GM13977 (cell line): Measurements from ENCODE around the gene YWHAG.

Experiments
- DNase-seq: peaks from one replicate; pipeline ENCODE4 v3.0.0; 2012; ENCODE audit warnings: low spot score
- CTCF ChIP-seq: IDR thresholded peaks from 2 replicates; pipeline ENCODE4 v1.5.1; 2012; ENCODE audit warnings: mild to moderate bottlenecking, control low read depth; ENCODE audit not compliant: insufficient read depth; ENCODE audit errors: extremely low read depth, missing control alignments
- in situ Hi-C: fragments of 300-500 bp; cut with MboI; formaldehyde crosslinking; loops from one replicate; pipeline ENCODE4 v1.12.0; 2022; ENCODE audit warnings: low sequenced_read_pairs, low pct_unique_long_range_greater_than_20kb, mixed read lengths, inconsistent platforms; ENCODE audit not compliant: unreplicated experiment

YWHAG gene

GRCh38 chr7:76332078-76332477, 26.7 kb downstream of the YWHAG start:
- no peak for DNase-seq
- in situ Hi-C loops = no loop called here
- no peak for TF ChIP-seq CTCF

GRCh38 chr7:76330673-76331072, 28.1 kb downstream of the YWHAG start:
- no peak for DNase-seq
- in situ Hi-C loops = no loop called here
- no peak for TF ChIP-seq CTCF

- in situ Hi-C loops = no loop called here
- no peak for DNase-seq
- TF ChIP-seq CTCF = no peak
Measured at GRCh38 chr7:76330261-76330660, 28.5 kb downstream of the YWHAG start.

- no peak for DNase-seq
Measured at GRCh38 chr7:76329479-76329878, 29.3 kb downstream of the YWHAG start.

GRCh38 chr7:76328389-76328788, 30.4 kb downstream of the YWHAG start:
- no peak for TF ChIP-seq CTCF
- no peak for DNase-seq
- in situ Hi-C loops = no loop called here

More at GRCh38 chr7:76329479-76329878, 29.3 kb downstream of the YWHAG start:
- no peak for TF ChIP-seq CTCF
- in situ Hi-C loops = no loop called here

- TF ChIP-seq CTCF = no peak
- in situ Hi-C loops = no loop called here
- no peak for DNase-seq
Measured at GRCh38 chr7:76327610-76328009, 31.2 kb downstream of the YWHAG start.
